ENCODE results near the gene UPP1.

UPP1 gene

GRCh38 chr7:48101968-48102367 is 12.9 kb downstream of the UPP1 start:
- H3K36me3 ChIP-seq (ENCODE audit: low read depth), result peaks cover 100% of the 10 kb centered on the region
- DNase-seq (ENCODE audit: low spot score) (no peak), ATAC-seq (ENCODE audit: low read depth) (no peak)
- no peak overlapping the region for H3K4me3 ChIP-seq (ENCODE audit: severe bottlenecking)
- TF ChIP-seq, protein P1, sequence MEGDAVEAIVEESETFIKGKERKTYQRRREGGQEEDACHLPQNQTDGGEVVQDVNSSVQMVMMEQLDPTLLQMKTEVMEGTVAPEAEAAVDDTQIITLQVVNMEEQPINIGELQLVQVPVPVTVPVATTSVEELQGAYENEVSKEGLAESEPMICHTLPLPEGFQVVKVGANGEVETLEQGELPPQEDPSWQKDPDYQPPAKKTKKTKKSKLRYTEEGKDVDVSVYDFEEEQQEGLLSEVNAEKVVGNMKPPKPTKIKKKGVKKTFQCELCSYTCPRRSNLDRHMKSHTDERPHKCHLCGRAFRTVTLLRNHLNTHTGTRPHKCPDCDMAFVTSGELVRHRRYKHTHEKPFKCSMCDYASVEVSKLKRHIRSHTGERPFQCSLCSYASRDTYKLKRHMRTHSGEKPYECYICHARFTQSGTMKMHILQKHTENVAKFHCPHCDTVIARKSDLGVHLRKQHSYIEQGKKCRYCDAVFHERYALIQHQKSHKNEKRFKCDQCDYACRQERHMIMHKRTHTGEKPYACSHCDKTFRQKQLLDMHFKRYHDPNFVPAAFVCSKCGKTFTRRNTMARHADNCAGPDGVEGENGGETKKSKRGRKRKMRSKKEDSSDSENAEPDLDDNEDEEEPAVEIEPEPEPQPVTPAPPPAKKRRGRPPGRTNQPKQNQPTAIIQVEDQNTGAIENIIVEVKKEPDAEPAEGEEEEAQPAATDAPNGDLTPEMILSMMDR (IDR thresholded peaks at IDR 0.05; ENCODE audit: poor library complexity, severe bottlenecking), result peak; percentile 29
- no peaks in the 10 kb centered on the region for H3K27me3 ChIP-seq (ENCODE audit: insufficient read depth, poor library complexity, severe bottlenecking)
- H3K27ac ChIP-seq (ENCODE audit: poor library complexity, severe bottlenecking), result no peak overlapping the region
- no peaks in the 10 kb centered on the region for H3K9me3 ChIP-seq (ENCODE audit: severe bottlenecking)
- peaks cover 7% of the 10 kb centered on the region for H3K4me1 ChIP-seq (ENCODE audit: insufficient read depth, poor library complexity, severe bottlenecking)

DNA sequence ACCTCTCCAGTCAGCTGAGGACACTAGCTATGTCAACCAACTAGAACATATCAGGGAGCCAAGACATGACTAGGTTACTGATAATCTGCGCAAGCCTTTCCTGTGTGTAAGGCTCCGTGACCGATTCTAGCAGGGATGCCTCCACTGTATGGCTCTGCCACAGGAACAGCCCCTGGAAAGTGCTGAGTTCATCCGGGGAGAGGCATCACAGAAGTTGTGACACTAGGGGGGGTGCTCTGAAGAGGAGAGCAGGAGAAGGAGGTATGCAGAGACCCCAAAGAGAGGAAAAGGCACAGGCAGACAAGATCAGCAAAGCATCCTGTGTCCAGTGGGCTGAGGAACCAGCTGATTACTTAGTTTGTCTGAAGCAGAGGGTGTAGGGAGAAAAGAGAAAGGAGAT is 13.5 kb downstream of the UPP1 start:
- Histone ChIP-seq H3K9me3 (ENCODE audit: severe bottlenecking) (no peaks in the 10 kb centered on the region), H3K4me3 (ENCODE audit: severe bottlenecking) (no peak overlapping the region), H3K4me1 (ENCODE audit: insufficient read depth, poor library complexity, severe bottlenecking) (peaks cover 1% of the 10 kb centered on the region), H3K27me3 (ENCODE audit: insufficient read depth, poor library complexity, severe bottlenecking) (no peaks in the 10 kb centered on the region), H3K27ac (ENCODE audit: poor library complexity, severe bottlenecking) (no peak overlapping the region), H3K36me3 (ENCODE audit: low read depth) (peaks cover 100% of the 10 kb centered on the region)
- ATAC-seq (ENCODE audit: low read depth) (no peak; the same call in 2 of the 3 replicates), DNase-seq (ENCODE audit: low spot score) (no peak)
- TF ChIP-seq, protein P1 (IDR thresholded peaks at IDR 0.05; ENCODE audit: poor library complexity, severe bottlenecking), result no peak

- Histone ChIP-seq H3K36me3 (ENCODE audit: low read depth) (peaks cover 89% of the 10 kb centered on the region), H3K4me1 (ENCODE audit: insufficient read depth, poor library complexity, severe bottlenecking) (no peaks in the 10 kb centered on the region), H3K9me3 (ENCODE audit: severe bottlenecking) (no peaks in the 10 kb centered on the region), H3K4me3 (ENCODE audit: severe bottlenecking) (no peak overlapping the region), H3K27me3 (ENCODE audit: insufficient read depth, poor library complexity, severe bottlenecking) (no peaks in the 10 kb centered on the region), H3K27ac (ENCODE audit: poor library complexity, severe bottlenecking) (no peak overlapping the region)
- TF ChIP-seq, protein P1 (IDR thresholded peaks at IDR 0.05; ENCODE audit: poor library complexity, severe bottlenecking), result no peak
- DNase-seq (ENCODE audit: low spot score) (no peak), ATAC-seq (ENCODE audit: low read depth) (no peak)
Observed at GRCh38 chr7:48105045-48105444, 16.0 kb downstream of the UPP1 start.

- no peaks in the 10 kb centered on the region for H3K9me3 ChIP-seq (ENCODE audit: severe bottlenecking)
- TF ChIP-seq, protein P1 (IDR thresholded peaks at IDR 0.05; ENCODE audit: poor library complexity, severe bottlenecking), result no peak
- H3K27ac ChIP-seq (ENCODE audit: poor library complexity, severe bottlenecking), result no peak overlapping the region
- H3K36me3 ChIP-seq (ENCODE audit: low read depth), result peaks cover 69% of the 10 kb centered on the region
- no peak for ATAC-seq (ENCODE audit: low read depth)
- H3K4me3 ChIP-seq (ENCODE audit: severe bottlenecking), result no peak overlapping the region
- peaks cover 5% of the 10 kb centered on the region for H3K4me1 ChIP-seq (ENCODE audit: insufficient read depth, poor library complexity, severe bottlenecking)
- no peaks in the 10 kb centered on the region for H3K27me3 ChIP-seq (ENCODE audit: insufficient read depth, poor library complexity, severe bottlenecking)
- DNase-seq (ENCODE audit: low spot score), result no peak
Observed at GRCh38 chr7:48106906-48107659, 18.0 kb downstream of the UPP1 start.

DNA sequence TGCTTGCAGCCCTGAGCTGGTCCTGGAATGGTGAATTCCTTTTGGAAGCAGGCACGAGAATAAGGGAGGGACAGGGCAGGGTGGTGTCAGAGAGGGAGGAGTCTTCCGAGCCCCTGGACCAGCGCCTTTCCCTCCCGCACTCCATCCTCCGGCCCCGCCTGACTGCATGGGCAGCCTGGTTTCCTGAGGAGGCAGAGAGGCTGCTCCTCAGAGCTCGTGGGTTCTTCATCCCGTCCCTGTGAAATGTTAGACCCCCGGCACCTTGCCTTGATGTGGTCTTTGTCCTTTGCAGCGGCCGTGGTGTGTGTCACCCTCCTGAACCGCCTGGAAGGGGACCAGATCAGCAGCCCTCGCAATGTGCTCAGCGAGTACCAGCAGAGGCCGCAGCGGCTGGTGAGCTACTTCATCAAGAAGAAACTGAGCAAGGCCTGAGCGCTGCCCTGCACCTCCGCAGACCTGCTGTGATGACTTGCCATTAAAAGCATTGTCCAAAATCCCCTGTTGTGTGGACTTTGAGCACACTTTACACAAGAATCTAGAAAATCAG is 18.9 kb downstream of the UPP1 start:
- Histone ChIP-seq H3K4me1 (ENCODE audit: insufficient read depth, poor library complexity, severe bottlenecking) (peaks cover 10% of the 10 kb centered on the region), H3K36me3 (ENCODE audit: low read depth) (peaks cover 60% of the 10 kb centered on the region), H3K4me3 (ENCODE audit: severe bottlenecking) (no peak overlapping the region), H3K27me3 (ENCODE audit: insufficient read depth, poor library complexity, severe bottlenecking) (no peaks in the 10 kb centered on the region), H3K27ac (ENCODE audit: poor library complexity, severe bottlenecking) (no peak overlapping the region), H3K9me3 (ENCODE audit: severe bottlenecking) (no peaks in the 10 kb centered on the region)
- TF ChIP-seq, protein P1 (IDR thresholded peaks at IDR 0.05; ENCODE audit: poor library complexity, severe bottlenecking), result no peak
- DNase-seq (ENCODE audit: low spot score), result no peak
- no peak for ATAC-seq (ENCODE audit: low read depth)
